WTC11 (cell line): ENCODE measurements around the gene EIF3A. TPM values are rescaled to one million over a fixed set of nuclear protein-coding genes. Genes with fewer than 3 reads are reported as not detected.
A peak's percentile ranks its signal among the peaks of the same experiment; 100 is the strongest.
"Not testable (repeated sequence)": the region's sequence is repeated elsewhere in the genome, so short reads cannot be mapped to it uniquely, and the experiment has no call there.

Source experiments
- ATAC-seq: fragments of 200-7000 bp; cut with Tn5 transposase; 2 replicates; pipeline ENCODE4 v1.10.0; 2021; ENCODE audit warnings: mild to moderate bottlenecking, moderate library complexity
- CTCF ChIA-PET: fragments of 300-600 bp; sonication (Branson Sonifier 250); formaldehyde crosslinking; loops from one replicate; lab custom pipeline; 2021; ENCODE audit warnings: antibody characterized with exemption; lab: Charles Lee
- POLR2A ChIA-PET: fragments of 350-600 bp; sonication (Branson Sonifier 250); formaldehyde crosslinking; loops from one replicate; lab custom pipeline; 2021; ENCODE audit warnings: antibody characterized with exemption; lab: Charles Lee
- DNase-seq: peaks from one replicate; pipeline ENCODE4 v3.0.0; 2021; ENCODE audit warnings: low spot score
- H3K27ac Mint-ChIP-seq: 2 replicates; pipeline ENCODE4 v1.8.0; 2021; ENCODE audit warnings: mixed read lengths
- H3K27me3 Mint-ChIP-seq: 2 replicates; pipeline ENCODE4 v1.8.0; 2021; ENCODE audit warnings: low read depth, mild to moderate bottlenecking, moderate library complexity, mixed read lengths
- H3K36me3 Mint-ChIP-seq: 2 replicates; pipeline ENCODE4 v1.8.0; 2021; ENCODE audit warnings: mixed read lengths
- H3K4me1 Mint-ChIP-seq: 2 replicates; pipeline ENCODE4 v1.8.0; 2022; ENCODE audit warnings: mixed read lengths
- H3K4me3 Mint-ChIP-seq: 2 replicates; pipeline ENCODE4 v1.8.0; 2021; ENCODE audit warnings: mild to moderate bottlenecking, moderate library complexity, mixed read lengths
- H3K9me3 Mint-ChIP-seq: 2 replicates; pipeline ENCODE4 v1.8.0; 2021; ENCODE audit warnings: mixed read lengths
- HMGA2 ChIP-seq: fragments of 250-450 bp; sonication (Bioruptor Pico); IDR thresholded peaks from 2 replicates; pipeline ENCODE4 v1.4.0; 2021; ENCODE audit warnings: mild to moderate bottlenecking, moderate library complexity
- JAZF1 ChIP-seq: fragments of 250-450 bp; sonication (Bioruptor Pico); IDR thresholded peaks from 2 replicates; pipeline ENCODE4 v1.9.0; 2021; ENCODE audit warnings: moderate library complexity, mild to moderate bottlenecking, inconsistent platforms
- MAX ChIP-seq: sonication (generic); formaldehyde crosslinking; IDR thresholded peaks from 2 replicates; pipeline ENCODE4 v1.8.0; 2022; ENCODE audit warnings: mild to moderate bottlenecking, missing genetic modification reagents
- NR1H2 ChIP-seq: sonication (generic); formaldehyde crosslinking; IDR thresholded peaks from 2 replicates; pipeline ENCODE4 v1.9.0; 2021; ENCODE audit warnings: mild to moderate bottlenecking, moderate library complexity, missing genetic modification reagents
- RORB ChIP-seq: fragments of 250-450 bp; sonication (Bioruptor Pico); IDR thresholded peaks from 2 replicates; pipeline ENCODE4 v1.9.0; 2021; ENCODE audit warnings: mild to moderate bottlenecking
- TP53 ChIP-seq: sonication (generic); formaldehyde crosslinking; IDR thresholded peaks from 2 replicates; pipeline ENCODE4 v1.8.1; 2023; ENCODE audit warnings: mild to moderate bottlenecking, missing genetic modification reagents
- ZBTB21 ChIP-seq: sonication (generic); formaldehyde crosslinking; IDR thresholded peaks from 2 replicates; pipeline ENCODE4 v1.8.1; 2023; ENCODE audit warnings: mild to moderate bottlenecking, missing genetic modification reagents, borderline replicate concordance
- ZNF532 ChIP-seq: fragments of 250-450 bp; sonication (Bioruptor Pico); IDR thresholded peaks from 2 replicates; pipeline ENCODE4 v1.9.0; 2021; ENCODE audit warnings: mild to moderate bottlenecking, borderline replicate concordance
- total RNA-seq: library from RNA; stranded (reverse); gene quantifications from 3 replicates; pipeline ENCODE4 v1.2.3, GENCODE V29; 2021
- TF ChIP-seq, protein P1 (sequence below): sonication (generic); formaldehyde crosslinking; IDR thresholded peaks from 2 replicates; pipeline ENCODE4 v1.8.1; 2022; ENCODE audit warnings: missing genetic modification reagents, borderline replicate concordance
- TF ChIP-seq, protein P2 (sequence below): sonication (generic); formaldehyde crosslinking; IDR thresholded peaks from 2 replicates; pipeline ENCODE4 v1.8.0; 2023; ENCODE audit warnings: mild to moderate bottlenecking, missing genetic modification reagents
- TF ChIP-seq, protein P3 (sequence below): sonication (generic); formaldehyde crosslinking; conservative IDR thresholded peaks from 2 replicates; pipeline ENCODE4 v1.8.1; 2022; ENCODE audit warnings: mild to moderate bottlenecking, missing genetic modification reagents
- TF ChIP-seq, protein P4 (sequence below): sonication (generic); formaldehyde crosslinking; IDR thresholded peaks from 2 replicates; pipeline ENCODE4 v1.8.0; 2022; ENCODE audit warnings: mild to moderate bottlenecking, missing genetic modification reagents
- TF ChIP-seq, protein P5 (sequence below): sonication (generic); formaldehyde crosslinking; IDR thresholded peaks from 2 replicates; pipeline ENCODE4 v1.8.1; 2022; ENCODE audit warnings: low read depth, missing genetic modification reagents, borderline replicate concordance
- TF ChIP-seq, protein P6 (sequence below): fragments of 250-450 bp; sonication (Bioruptor Pico); IDR thresholded peaks from 2 replicates; pipeline ENCODE4 v1.9.0; 2021; ENCODE audit warnings: mild to moderate bottlenecking
- TF ChIP-seq, protein P7 (sequence below): fragments of 200-600 bp; IDR thresholded peaks from 2 replicates; pipeline ENCODE4 v1.8.0; 2022; ENCODE audit warnings: antibody characterized with exemption

The EIF3A gene
- total RNA-seq, 1 experiment from 2014 or later = 213 TPM

- POLR2A ChIA-PET = interaction anchor here (2.0 kb wide), 1 partner anchor 51 kb away, joined by 6 read pairs; no protein-coding TSS in a partner anchor
- CTCF ChIA-PET = interaction anchor here (1.0 to 1.3 kb wide), 4 partner anchors 61 to 434 kb away, joined by 3 to 4 read pairs (median 3); no protein-coding TSS in a partner anchor
- not testable (repeated sequence) for H3K27me3 Mint-ChIP-seq, H3K9me3 Mint-ChIP-seq, ATAC-seq, H3K27ac Mint-ChIP-seq, H3K36me3 Mint-ChIP-seq, DNase-seq
- TF ChIP-seq MAX (CRISPR knock-in tag) = 0 out of 2 replicates have a peak, but pooled peaks have one; percentile 43
- TF ChIP-seq, protein P1, sequence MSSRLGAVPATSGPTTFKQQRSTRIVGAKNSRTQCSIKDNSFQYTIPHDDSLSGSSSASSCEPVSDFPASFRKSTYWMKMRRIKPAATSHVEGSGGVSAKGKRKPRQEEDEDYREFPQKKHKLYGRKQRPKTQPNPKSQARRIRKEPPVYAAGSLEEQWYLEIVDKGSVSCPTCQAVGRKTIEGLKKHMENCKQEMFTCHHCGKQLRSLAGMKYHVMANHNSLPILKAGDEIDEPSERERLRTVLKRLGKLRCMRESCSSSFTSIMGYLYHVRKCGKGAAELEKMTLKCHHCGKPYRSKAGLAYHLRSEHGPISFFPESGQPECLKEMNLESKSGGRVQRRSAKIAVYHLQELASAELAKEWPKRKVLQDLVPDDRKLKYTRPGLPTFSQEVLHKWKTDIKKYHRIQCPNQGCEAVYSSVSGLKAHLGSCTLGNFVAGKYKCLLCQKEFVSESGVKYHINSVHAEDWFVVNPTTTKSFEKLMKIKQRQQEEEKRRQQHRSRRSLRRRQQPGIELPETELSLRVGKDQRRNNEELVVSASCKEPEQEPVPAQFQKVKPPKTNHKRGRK = 0 out of 2 replicates have a peak, but pooled peaks have one; percentile 35
- peaks cover 24% of the 10 kb centered on the region for H3K4me1 Mint-ChIP-seq
- H3K4me3 Mint-ChIP-seq = peak overlapping the region; percentile 65
These were observed 52.1 kb downstream of the EIF3A start for GRCh38 chr10:119028445-119028899.

DNA sequence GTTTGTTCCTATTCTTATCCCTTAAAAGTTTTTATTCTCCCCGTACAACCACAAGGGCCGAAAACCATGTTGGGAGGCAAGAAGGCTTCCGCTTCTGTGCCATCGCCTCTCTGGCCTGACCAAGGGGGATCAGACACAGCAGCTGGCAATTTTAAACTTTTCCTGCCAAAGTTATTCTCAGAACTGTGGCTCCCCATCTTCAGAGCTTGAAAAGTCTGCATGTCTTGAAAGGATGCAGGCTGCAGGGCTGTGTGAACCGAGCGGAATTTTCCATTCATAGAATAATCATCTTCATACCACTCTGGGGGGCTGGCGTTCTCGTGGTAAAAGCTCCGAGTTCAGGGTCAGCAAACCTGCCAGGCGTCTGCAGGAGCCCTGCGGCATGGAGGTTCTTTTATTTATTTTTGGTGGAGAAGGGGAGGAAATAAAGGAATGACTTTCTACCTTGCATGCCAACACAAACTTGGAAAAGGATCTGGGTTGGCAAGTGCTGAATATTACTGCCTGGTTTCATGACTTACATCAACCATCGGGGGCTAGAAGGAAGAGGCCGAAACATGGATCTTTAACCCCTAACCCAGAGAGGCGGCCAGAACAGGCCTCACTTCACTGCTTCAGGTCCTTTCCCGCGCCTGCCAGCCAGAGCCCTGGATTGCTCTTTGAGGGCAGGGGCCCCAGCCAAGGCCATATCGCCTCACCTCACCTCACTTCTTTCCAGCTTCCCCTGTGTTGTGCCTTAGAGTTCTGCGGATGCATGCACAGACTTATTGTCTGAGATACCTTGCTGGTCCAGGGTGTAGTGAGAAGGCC lies 54.1 kb downstream of the EIF3A start:
- Mint-ChIP-seq H3K36me3 (no peaks in the 10 kb centered on the region), H3K4me3 (no peak overlapping the region), H3K9me3 (no peaks in the 10 kb centered on the region), H3K27me3 (peaks cover 6% of the 10 kb centered on the region), H3K4me1 (peaks cover 26% of the 10 kb centered on the region), H3K27ac (no peak overlapping the region)
- DNase-seq (no peak), ATAC-seq (no peak)
- POLR2A ChIA-PET = interaction anchor here (0.7 kb wide), 1 partner anchor 1305 kb away, joined by 3 read pairs; no protein-coding TSS in a partner anchor
- CTCF ChIA-PET = no interaction called here
- TF ChIP-seq, protein P2, sequence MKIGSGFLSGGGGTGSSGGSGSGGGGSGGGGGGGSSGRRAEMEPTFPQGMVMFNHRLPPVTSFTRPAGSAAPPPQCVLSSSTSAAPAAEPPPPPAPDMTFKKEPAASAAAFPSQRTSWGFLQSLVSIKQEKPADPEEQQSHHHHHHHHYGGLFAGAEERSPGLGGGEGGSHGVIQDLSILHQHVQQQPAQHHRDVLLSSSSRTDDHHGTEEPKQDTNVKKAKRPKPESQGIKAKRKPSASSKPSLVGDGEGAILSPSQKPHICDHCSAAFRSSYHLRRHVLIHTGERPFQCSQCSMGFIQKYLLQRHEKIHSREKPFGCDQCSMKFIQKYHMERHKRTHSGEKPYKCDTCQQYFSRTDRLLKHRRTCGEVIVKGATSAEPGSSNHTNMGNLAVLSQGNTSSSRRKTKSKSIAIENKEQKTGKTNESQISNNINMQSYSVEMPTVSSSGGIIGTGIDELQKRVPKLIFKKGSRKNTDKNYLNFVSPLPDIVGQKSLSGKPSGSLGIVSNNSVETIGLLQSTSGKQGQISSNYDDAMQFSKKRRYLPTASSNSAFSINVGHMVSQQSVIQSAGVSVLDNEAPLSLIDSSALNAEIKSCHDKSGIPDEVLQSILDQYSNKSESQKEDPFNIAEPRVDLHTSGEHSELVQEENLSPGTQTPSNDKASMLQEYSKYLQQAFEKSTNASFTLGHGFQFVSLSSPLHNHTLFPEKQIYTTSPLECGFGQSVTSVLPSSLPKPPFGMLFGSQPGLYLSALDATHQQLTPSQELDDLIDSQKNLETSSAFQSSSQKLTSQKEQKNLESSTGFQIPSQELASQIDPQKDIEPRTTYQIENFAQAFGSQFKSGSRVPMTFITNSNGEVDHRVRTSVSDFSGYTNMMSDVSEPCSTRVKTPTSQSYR (CRISPR knock-in tag) = no peak
- TF ChIP-seq NR1H2 (CRISPR knock-in tag) = no peak
- TF ChIP-seq ZBTB21 = no peak
- no peak for TF ChIP-seq ZNF532
- TF ChIP-seq, protein P3, sequence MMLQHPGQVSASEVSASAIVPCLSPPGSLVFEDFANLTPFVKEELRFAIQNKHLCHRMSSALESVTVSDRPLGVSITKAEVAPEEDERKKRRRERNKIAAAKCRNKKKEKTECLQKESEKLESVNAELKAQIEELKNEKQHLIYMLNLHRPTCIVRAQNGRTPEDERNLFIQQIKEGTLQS (CRISPR knock-in tag) = no peak
- TF ChIP-seq, protein P4, sequence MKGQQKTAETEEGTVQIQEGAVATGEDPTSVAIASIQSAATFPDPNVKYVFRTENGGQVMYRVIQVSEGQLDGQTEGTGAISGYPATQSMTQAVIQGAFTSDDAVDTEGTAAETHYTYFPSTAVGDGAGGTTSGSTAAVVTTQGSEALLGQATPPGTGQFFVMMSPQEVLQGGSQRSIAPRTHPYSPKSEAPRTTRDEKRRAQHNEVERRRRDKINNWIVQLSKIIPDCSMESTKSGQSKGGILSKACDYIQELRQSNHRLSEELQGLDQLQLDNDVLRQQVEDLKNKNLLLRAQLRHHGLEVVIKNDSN = no peak
- TF ChIP-seq JAZF1 (CRISPR knock-in tag) = no peak
- no peak for TF ChIP-seq HMGA2 (CRISPR knock-in tag)
- TF ChIP-seq, protein P5, sequence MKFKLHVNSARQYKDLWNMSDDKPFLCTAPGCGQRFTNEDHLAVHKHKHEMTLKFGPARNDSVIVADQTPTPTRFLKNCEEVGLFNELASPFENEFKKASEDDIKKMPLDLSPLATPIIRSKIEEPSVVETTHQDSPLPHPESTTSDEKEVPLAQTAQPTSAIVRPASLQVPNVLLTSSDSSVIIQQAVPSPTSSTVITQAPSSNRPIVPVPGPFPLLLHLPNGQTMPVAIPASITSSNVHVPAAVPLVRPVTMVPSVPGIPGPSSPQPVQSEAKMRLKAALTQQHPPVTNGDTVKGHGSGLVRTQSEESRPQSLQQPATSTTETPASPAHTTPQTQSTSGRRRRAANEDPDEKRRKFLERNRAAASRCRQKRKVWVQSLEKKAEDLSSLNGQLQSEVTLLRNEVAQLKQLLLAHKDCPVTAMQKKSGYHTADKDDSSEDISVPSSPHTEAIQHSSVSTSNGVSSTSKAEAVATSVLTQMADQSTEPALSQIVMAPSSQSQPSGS (CRISPR knock-in tag) = no peak
- TF ChIP-seq, protein P6, sequence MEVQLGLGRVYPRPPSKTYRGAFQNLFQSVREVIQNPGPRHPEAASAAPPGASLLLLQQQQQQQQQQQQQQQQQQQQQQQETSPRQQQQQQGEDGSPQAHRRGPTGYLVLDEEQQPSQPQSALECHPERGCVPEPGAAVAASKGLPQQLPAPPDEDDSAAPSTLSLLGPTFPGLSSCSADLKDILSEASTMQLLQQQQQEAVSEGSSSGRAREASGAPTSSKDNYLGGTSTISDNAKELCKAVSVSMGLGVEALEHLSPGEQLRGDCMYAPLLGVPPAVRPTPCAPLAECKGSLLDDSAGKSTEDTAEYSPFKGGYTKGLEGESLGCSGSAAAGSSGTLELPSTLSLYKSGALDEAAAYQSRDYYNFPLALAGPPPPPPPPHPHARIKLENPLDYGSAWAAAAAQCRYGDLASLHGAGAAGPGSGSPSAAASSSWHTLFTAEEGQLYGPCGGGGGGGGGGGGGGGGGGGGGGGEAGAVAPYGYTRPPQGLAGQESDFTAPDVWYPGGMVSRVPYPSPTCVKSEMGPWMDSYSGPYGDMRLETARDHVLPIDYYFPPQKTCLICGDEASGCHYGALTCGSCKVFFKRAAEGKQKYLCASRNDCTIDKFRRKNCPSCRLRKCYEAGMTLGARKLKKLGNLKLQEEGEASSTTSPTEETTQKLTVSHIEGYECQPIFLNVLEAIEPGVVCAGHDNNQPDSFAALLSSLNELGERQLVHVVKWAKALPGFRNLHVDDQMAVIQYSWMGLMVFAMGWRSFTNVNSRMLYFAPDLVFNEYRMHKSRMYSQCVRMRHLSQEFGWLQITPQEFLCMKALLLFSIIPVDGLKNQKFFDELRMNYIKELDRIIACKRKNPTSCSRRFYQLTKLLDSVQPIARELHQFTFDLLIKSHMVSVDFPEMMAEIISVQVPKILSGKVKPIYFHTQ (CRISPR knock-in tag) = no peak
- TF ChIP-seq TP53 (CRISPR knock-in tag) = no peak
- no peak for TF ChIP-seq RORB (CRISPR knock-in tag)
- TF ChIP-seq, protein P7, sequence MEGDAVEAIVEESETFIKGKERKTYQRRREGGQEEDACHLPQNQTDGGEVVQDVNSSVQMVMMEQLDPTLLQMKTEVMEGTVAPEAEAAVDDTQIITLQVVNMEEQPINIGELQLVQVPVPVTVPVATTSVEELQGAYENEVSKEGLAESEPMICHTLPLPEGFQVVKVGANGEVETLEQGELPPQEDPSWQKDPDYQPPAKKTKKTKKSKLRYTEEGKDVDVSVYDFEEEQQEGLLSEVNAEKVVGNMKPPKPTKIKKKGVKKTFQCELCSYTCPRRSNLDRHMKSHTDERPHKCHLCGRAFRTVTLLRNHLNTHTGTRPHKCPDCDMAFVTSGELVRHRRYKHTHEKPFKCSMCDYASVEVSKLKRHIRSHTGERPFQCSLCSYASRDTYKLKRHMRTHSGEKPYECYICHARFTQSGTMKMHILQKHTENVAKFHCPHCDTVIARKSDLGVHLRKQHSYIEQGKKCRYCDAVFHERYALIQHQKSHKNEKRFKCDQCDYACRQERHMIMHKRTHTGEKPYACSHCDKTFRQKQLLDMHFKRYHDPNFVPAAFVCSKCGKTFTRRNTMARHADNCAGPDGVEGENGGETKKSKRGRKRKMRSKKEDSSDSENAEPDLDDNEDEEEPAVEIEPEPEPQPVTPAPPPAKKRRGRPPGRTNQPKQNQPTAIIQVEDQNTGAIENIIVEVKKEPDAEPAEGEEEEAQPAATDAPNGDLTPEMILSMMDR = no peak
